HepG2 (cell line): ENCODE data around the gene SP6. TPM values are rescaled to one million over a fixed set of nuclear protein-coding genes. Genes with fewer than 3 reads are reported as not detected.

Experiments
- ATAC-seq: fragments of 200-7000 bp; cut with Tn5 transposase; 3 replicates; pipeline ENCODE4 v1.9.1; 2020; ENCODE audit warnings: mild to moderate bottlenecking, moderate library complexity
- BruUV-seq: library from RNA; stranded (reverse); fragments of 400-500 nt; replicated peaks from 2 replicates; lab custom pipeline; 2021; lab: Mats Ljungman, UMichigan
- CTCF ChIA-PET: fragments of 300-600 bp; formaldehyde crosslinking; extraction: SDS; loops from one replicate; lab custom pipeline; 2021; ENCODE audit warnings: low total read pairs, inconsistent platforms, low intra/inter-chr PET ratio; lab: Yijun Ruan, JAX
- POLR2A ChIA-PET: fragments of 350-600 bp; sonication (Branson Sonifier 250); formaldehyde crosslinking; loops from one replicate; lab custom pipeline; 2020; ENCODE audit warnings: antibody characterized with exemption, inconsistent platforms; lab: Yijun Ruan, JAX
- DNase-seq: peaks from one replicate; pipeline ENCODE4 v3.0.0-alpha.2; 2015; ENCODE audit warnings: low spot score
- FAIRE-seq: peaks from 3 replicates; lab custom pipeline; 2011; peaks lifted over from hg19 to GRCh38; lab: Jason Lieb, UNC
- H2AFZ ChIP-seq: one replicate; pipeline ENCODE4 v1.6.1; 2011; ENCODE audit warnings: low read length, inconsistent platforms
- H3K27ac ChIP-seq: fragments of 300-600 bp; 3 replicates; pipeline ENCODE4 v1.8.0; 2011; ENCODE audit warnings: mixed run types, mild to moderate bottlenecking, mixed read lengths, low read length, inconsistent platforms; ENCODE audit not compliant: insufficient read depth; ENCODE audit errors: extremely low read length
- H3K27me3 ChIP-seq, 2 experiments: fragments of 200-600 bp in 1 of 2; 2 replicates in 1 of 2; 3 replicates in 1 of 2; pipeline versions ENCODE4 v1.6.0 to v1.8.0; 2011; ENCODE audit warnings: low read length in 2 of 2, mild to moderate bottlenecking in 2 of 2, moderate library complexity in 2 of 2, inconsistent platforms in 1 of 2; ENCODE audit not compliant: insufficient read depth in 2 of 2, control insufficient read depth in 1 of 2
- H3K36me3 ChIP-seq, 2 experiments: fragments of 200-600 bp in 1 of 2; replicated peaks in 1 of 2; 2 replicates in 1 of 2; 3 replicates in 1 of 2; pipeline versions ENCODE4 v1.5.1 to v1.8.0; 2011; ENCODE audit warnings: low read length in 2 of 2, inconsistent platforms in 1 of 2; ENCODE audit not compliant: insufficient read depth in 2 of 2, control insufficient read depth in 1 of 2
- H3K4me1 ChIP-seq: 2 replicates; pipeline ENCODE4 v1.5.1; 2012; ENCODE audit warnings: low read length, inconsistent platforms; ENCODE audit not compliant: insufficient read depth
- H3K4me2 ChIP-seq: 2 replicates; pipeline ENCODE4 v1.6.0; 2011; ENCODE audit warnings: low read depth, low read length, inconsistent platforms
- H3K4me3 ChIP-seq, 3 experiments: fragments of 200-600 bp in 1 of 3; sonication (generic), shearing (Covaris generic) in 1 of 3; replicated peaks in 1 of 3; 2 replicates each; pipeline ENCODE4 v1.5.1; 2011 to 2016; ENCODE audit warnings: low read length in 3 of 3, inconsistent platforms in 2 of 3, low read depth in 2 of 3, mild to moderate bottlenecking in 2 of 3, control low read depth in 1 of 3, mixed read lengths in 1 of 3; ENCODE audit not compliant: insufficient read depth in 1 of 3
- H3K79me2 ChIP-seq: one replicate; pipeline ENCODE4 v1.6.1; 2011; ENCODE audit warnings: low read length, inconsistent platforms; ENCODE audit not compliant: insufficient read depth
- H3K9ac ChIP-seq: 2 replicates; pipeline ENCODE4 v1.6.0; 2011; ENCODE audit warnings: mild to moderate bottlenecking, low read depth, low read length, inconsistent platforms; ENCODE audit not compliant: insufficient read depth
- H3K9me3 ChIP-seq: 2 replicates; pipeline ENCODE4 v1.5.1; 2012; ENCODE audit warnings: mild to moderate bottlenecking, low read length
- H4K20me1 ChIP-seq: 2 replicates; pipeline ENCODE4 v1.6.0; 2011; ENCODE audit warnings: inconsistent platforms, mild to moderate bottlenecking, low read length, moderate library complexity; ENCODE audit not compliant: insufficient read depth
- BORCS8-MEF2B ChIP-seq: sonication (generic); formaldehyde crosslinking; IDR thresholded peaks from 2 replicates; pipeline ENCODE4 v1.8.0; 2022; ENCODE audit warnings: mild to moderate bottlenecking, missing genetic modification reagents
- EHMT2 ChIP-seq: fragments of 200-600 bp; sonication (generic); IDR thresholded peaks from 2 replicates; pipeline ENCODE4 v1.7.0; 2017; ENCODE audit warnings: antibody characterized with exemption, low read depth, low read length, borderline replicate concordance
- HNRNPL ChIP-seq: fragments of 200-400 bp; formaldehyde crosslinking; IDR thresholded peaks from 2 replicates; pipeline ENCODE4 v1.6.1; 2017; ENCODE audit warnings: mild to moderate bottlenecking, low read depth, low read length
- HOXD1 ChIP-seq: sonication (generic); formaldehyde crosslinking; IDR thresholded peaks from 2 replicates; pipeline ENCODE4 v1.5.0; 2020; ENCODE audit warnings: missing genetic modification reagents
- JDP2 ChIP-seq: sonication (generic); formaldehyde crosslinking; IDR thresholded peaks from 2 replicates; pipeline ENCODE4 v1.8.1; 2022; ENCODE audit warnings: missing genetic modification reagents, borderline replicate concordance
- MAF1 ChIP-seq: sonication (generic); formaldehyde crosslinking; IDR thresholded peaks from 2 replicates; pipeline ENCODE4 v1.5.0; 2020; ENCODE audit warnings: missing genetic modification reagents, borderline replicate concordance
- MLLT10 ChIP-seq: sonication (generic); formaldehyde crosslinking; IDR thresholded peaks from 2 replicates; pipeline ENCODE4 v1.4.0; 2020; ENCODE audit warnings: missing genetic modification reagents
- MYNN ChIP-seq: sonication (generic); formaldehyde crosslinking; IDR thresholded peaks from 2 replicates; pipeline ENCODE4 v1.4.0; 2020; ENCODE audit warnings: mild to moderate bottlenecking, low read depth, missing genetic modification reagents
- RFX3 ChIP-seq: IDR thresholded peaks from 2 replicates; pipeline ENCODE4 v1.6.1; 2016; ENCODE audit warnings: missing biosample characterization, missing genetic modification reagents
- THAP11 ChIP-seq: IDR thresholded peaks from 2 replicates; pipeline ENCODE4 v1.6.1; 2016; ENCODE audit warnings: missing biosample characterization, missing genetic modification reagents
- ZNF101 ChIP-seq: sonication (generic); formaldehyde crosslinking; IDR thresholded peaks from 2 replicates; pipeline ENCODE4 v1.4.0; 2020; ENCODE audit warnings: mild to moderate bottlenecking, low read depth, missing genetic modification reagents, borderline replicate concordance
- ZNF136 ChIP-seq: sonication (generic); formaldehyde crosslinking; IDR thresholded peaks from 2 replicates; pipeline ENCODE4 v1.8.1; 2022; ENCODE audit warnings: low read depth, mild to moderate bottlenecking, moderate library complexity, missing genetic modification reagents
- ZNF329 ChIP-seq: sonication (generic); formaldehyde crosslinking; IDR thresholded peaks from 2 replicates; pipeline ENCODE4 v1.9.0; 2021; ENCODE audit warnings: low read depth, mild to moderate bottlenecking, missing genetic modification reagents
- ZNF678 ChIP-seq: sonication (generic); formaldehyde crosslinking; IDR thresholded peaks from 2 replicates; pipeline ENCODE4 v1.4.0; 2020; ENCODE audit warnings: mild to moderate bottlenecking, missing genetic modification reagents
- WGBS: methylation state at CpG from one replicate; pipeline ENCODE4 v1.1.6; 2017; ENCODE audit warnings: low lambda C conversion rate; 5-methylcytosine and 5-hydroxymethylcytosine counted together
- in situ Hi-C: cut with HindIII; loops from 2 replicates; pipeline ENCODE4 v1.10.0; 2017; ENCODE audit warnings: low pct_unique_long_range_greater_than_20kb; ENCODE audit not compliant: extremely low pct_ligation_motif_present
- intact Hi-C: fragments of 100-400 bp; cut with micrococcal nuclease; formaldehyde crosslinking; loops from one replicate; pipeline ENCODE4 v1.10.0; 2022; ENCODE audit not compliant: unreplicated experiment
- polyA plus RNA-seq, 8 experiments: library from polyadenylated mRNA; depleted of rRNA in 3 of 8; stranded (reverse) in 7 of 8; unstranded in 1 of 8; fragments of >200 nt; fragmentation: Illumina TruSeq in 4 of 8; extraction: Trizol in 4 of 8; gene quantifications; 2 replicates each; pipeline versions ENCODE4 v1.2.1 to v1.2.3, GENCODE V29; 2011 to 2016; ENCODE audit warnings: low read depth in 4 of 8, missing spikeins in 1 of 8, mixed read lengths in 1 of 8; ENCODE audit not compliant: insufficient read depth in 1 of 8
- total RNA-seq, 5 experiments: library from RNA; depleted of rRNA; stranded (reverse); fragments of >200 nt; fragmentation: Illumina TruSeq; extraction: Trizol; gene quantifications; 2 replicates each; pipeline ENCODE4 v1.2.3, GENCODE V29; 2016; ENCODE audit warnings: low read depth in 1 of 5
- TF ChIP-seq, protein P1 (sequence below): sonication (generic); formaldehyde crosslinking; IDR thresholded peaks from 2 replicates; pipeline ENCODE4 v1.9.0; 2022; ENCODE audit warnings: low read depth, missing genetic modification reagents
- TF ChIP-seq, protein P2 (sequence below): sonication (generic); formaldehyde crosslinking; IDR thresholded peaks from 2 replicates; pipeline ENCODE4 v1.4.0; 2020; ENCODE audit warnings: missing genetic modification reagents

The SP6 gene
- total and polyA plus RNA-seq, 2 of the 13 experiments (the other 11 are each of a cell fraction or from before 2014, with no cell fraction given), result 0.07 TPM

DNA sequence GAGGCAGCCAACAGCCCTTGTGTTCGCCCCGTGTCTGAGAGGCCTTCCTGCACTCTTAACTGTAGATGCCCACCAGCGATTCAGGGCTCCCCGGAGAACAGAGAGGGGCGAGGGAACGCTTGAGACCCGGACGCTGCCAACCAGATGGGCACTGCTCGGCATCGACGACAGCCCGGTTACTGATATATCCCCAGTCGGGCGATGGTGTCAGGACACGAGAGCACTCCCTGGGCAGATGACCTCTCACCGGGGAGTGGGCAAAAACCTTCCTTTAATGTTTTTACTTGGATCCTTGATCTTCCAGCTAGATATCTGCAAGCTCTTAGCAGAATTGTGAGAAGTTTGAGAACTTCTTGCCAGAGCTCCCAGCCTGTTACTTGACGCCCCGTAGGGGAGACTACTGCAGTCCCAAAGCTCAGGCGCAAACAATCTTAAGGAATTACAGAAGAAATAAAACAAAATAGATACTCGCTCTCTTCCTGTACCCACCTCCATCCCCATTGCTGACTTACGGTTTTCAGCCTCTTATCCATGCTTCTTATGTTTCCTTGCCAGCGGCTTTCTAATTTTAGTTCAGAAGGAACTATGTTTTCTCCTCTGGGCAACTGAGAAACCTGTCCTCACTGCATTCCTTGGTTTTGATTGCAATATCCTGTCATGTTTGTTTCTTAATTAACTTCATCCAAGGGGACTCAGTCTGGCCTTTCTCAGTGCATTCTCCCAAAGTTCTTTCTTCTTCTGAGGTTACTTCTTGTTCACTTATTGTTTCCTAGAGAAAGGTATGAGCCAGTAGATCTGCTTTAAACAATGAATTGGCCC lies 45.9 kb upstream of the SP6 start:
- Histone ChIP-seq H3K27me3 (no peaks in the 10 kb centered on the region; a peak in 1 of 5 replicates), H4K20me1 (no peaks in the 10 kb centered on the region), H2AFZ (no peak overlapping the region), H3K4me3 (peak overlapping the region; percentile 70 to 96 (median 81)), H3K9me3 (no peaks in the 10 kb centered on the region), H3K4me2 (peak overlapping the region; percentile 83), H3K36me3 (peaks cover 0 to 5% of the 10 kb centered on the region in 2 experiments; a peak in 2 of 5 replicates), H3K9ac (peak overlapping the region; percentile 94), H3K79me2 (peaks cover 24% of the 10 kb centered on the region), H3K27ac (peak overlapping the region; percentile 88), H3K4me1 (peaks cover 38% of the 10 kb centered on the region)
- FAIRE-seq (no peak), ATAC-seq (no peak), DNase-seq (no peak)
- ChIA-PET CTCF (interaction anchor here (1.6 to 2.4 kb wide), 2 partner anchors 55 to 74 kb away, joined by 3 to 9 read pairs; partner anchors contain the start of gene CDK5RAP3), POLR2A (interaction anchor here (0.7 to 2.9 kb wide), 6 partner anchors 8 to 74 kb away, joined by 3 to 37 read pairs (median 4); partner anchors contain the start of genes CDK5RAP3, LRRC46, MRPL10 and PNPO)
- BruUV-seq, result TSS peak; percentile 54
- 15% methylated on average over 12 of the region's 22 CpGs for WGBS
- in situ Hi-C loops (no loop called here), intact Hi-C loops (loop anchor here (5.0 kb wide), 1 partner anchor 125 kb away; no protein-coding TSS in a partner anchor)
- TF ChIP-seq THAP11 (CRISPR knock-in tag) (no peak), MAF1 (CRISPR knock-in tag) (peak; percentile 58; the same call in 1 of the 2 replicates), MYNN (no peak), EHMT2 (no peak), ZNF101 (CRISPR knock-in tag) (no peak), MLLT10 (no peak), HNRNPL (peak; percentile 45; the same call in 1 of the 2 replicates), JDP2 (CRISPR knock-in tag) (no peak), ZNF329 (CRISPR knock-in tag) (0 out of 2 replicates have a peak, but pooled peaks have one; percentile 40), ZNF678 (no peak), BORCS8-MEF2B (no peak), ZNF136 (CRISPR knock-in tag) (peak; percentile 79; the same call in 1 of the 2 replicates), HOXD1 (no peak), RFX3 (CRISPR knock-in tag) (no peak)
- TF ChIP-seq, protein P1, sequence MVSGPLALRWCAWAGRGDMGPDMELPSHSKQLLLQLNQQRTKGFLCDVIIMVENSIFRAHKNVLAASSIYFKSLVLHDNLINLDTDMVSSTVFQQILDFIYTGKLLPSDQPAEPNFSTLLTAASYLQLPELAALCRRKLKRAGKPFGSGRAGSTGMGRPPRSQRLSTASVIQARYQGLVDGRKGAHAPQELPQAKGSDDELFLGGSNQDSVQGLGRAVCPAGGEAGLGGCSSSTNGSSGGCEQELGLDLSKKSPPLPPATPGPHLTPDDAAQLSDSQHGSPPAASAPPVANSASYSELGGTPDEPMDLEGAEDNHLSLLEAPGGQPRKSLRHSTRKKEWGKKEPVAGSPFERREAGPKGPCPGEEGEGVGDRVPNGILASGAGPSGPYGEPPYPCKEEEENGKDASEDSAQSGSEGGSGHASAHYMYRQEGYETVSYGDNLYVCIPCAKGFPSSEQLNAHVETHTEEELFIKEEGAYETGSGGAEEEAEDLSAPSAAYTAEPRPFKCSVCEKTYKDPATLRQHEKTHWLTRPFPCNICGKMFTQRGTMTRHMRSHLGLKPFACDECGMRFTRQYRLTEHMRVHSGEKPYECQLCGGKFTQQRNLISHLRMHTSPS, result peak; percentile 17; the same call in 1 of the 2 replicates
- TF ChIP-seq, protein P2, sequence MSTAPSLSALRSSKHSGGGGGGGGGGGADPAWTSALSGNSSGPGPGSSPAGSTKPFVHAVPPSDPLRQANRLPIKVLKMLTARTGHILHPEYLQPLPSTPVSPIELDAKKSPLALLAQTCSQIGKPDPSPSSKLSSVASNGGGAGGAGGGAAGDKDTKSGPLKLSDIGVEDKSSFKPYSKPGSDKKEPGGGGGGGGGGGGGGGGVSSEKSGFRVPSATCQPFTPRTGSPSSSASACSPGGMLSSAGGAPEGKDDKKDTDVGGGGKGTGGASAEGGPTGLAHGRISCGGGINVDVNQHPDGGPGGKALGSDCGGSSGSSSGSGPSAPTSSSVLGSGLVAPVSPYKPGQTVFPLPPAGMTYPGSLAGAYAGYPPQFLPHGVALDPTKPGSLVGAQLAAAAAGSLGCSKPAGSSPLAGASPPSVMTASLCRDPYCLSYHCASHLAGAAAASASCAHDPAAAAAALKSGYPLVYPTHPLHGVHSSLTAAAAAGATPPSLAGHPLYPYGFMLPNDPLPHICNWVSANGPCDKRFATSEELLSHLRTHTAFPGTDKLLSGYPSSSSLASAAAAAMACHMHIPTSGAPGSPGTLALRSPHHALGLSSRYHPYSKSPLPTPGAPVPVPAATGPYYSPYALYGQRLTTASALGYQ (CRISPR knock-in tag), result 0 out of 2 replicates have a peak, but pooled peaks have one; percentile 49
